BJ (cell line): ENCODE results near the gene EPHA4. TPM values are rescaled to one million over a fixed set of nuclear protein-coding genes. Genes with fewer than 3 reads are reported as not detected.
A peak's percentile ranks its signal among the peaks of the same experiment; 100 is the strongest.

Experiments used
- CTCF ChIA-PET: fragments of 350-600 bp; formaldehyde crosslinking; extraction: SDS; loops from one replicate; lab custom pipeline; 2021; ENCODE audit warnings: antibody characterized with exemption, inconsistent platforms; lab: Yijun Ruan, JAX
- POLR2A ChIA-PET: fragments of 300-600 bp; sonication (Branson Sonifier 250); formaldehyde crosslinking; extraction: SDS; loops from one replicate; lab custom pipeline; 2021; ENCODE audit warnings: antibody characterized with exemption; lab: Charles Lee
- DNase-seq: peaks from one replicate; pipeline ENCODE4 v3.0.0-alpha.2; 2011; ENCODE audit warnings: low read depth
- H3K27me3 ChIP-seq: 2 replicates; pipeline ENCODE4 v1.6.0; 2011; ENCODE audit warnings: low read length; ENCODE audit not compliant: control insufficient read depth, insufficient read depth
- H3K36me3 ChIP-seq: 2 replicates; pipeline ENCODE4 v1.5.1; 2011; ENCODE audit warnings: low read length; ENCODE audit not compliant: control insufficient read depth, insufficient read depth
- H3K4me3 ChIP-seq: 2 replicates; pipeline ENCODE4 v1.5.1; 2011; ENCODE audit warnings: low read depth, mild to moderate bottlenecking, control low read depth, low read length
- CTCF ChIP-seq: IDR thresholded peaks from 2 replicates; pipeline ENCODE4 v1.5.1; 2011; ENCODE audit warnings: low read depth, mild to moderate bottlenecking, control low read depth, inconsistent platforms, low read length, moderate library complexity; ENCODE audit not compliant: insufficient read depth
- polyA plus RNA-seq: library from polyadenylated mRNA; depleted of rRNA; stranded (reverse); fragments of >200 nt; gene quantifications from 2 replicates; pipeline ENCODE4 v1.2.3, GENCODE V29; 2011

Gene EPHA4
- polyA plus RNA-seq, 1 experiment: 63.2 TPM

DNA sequence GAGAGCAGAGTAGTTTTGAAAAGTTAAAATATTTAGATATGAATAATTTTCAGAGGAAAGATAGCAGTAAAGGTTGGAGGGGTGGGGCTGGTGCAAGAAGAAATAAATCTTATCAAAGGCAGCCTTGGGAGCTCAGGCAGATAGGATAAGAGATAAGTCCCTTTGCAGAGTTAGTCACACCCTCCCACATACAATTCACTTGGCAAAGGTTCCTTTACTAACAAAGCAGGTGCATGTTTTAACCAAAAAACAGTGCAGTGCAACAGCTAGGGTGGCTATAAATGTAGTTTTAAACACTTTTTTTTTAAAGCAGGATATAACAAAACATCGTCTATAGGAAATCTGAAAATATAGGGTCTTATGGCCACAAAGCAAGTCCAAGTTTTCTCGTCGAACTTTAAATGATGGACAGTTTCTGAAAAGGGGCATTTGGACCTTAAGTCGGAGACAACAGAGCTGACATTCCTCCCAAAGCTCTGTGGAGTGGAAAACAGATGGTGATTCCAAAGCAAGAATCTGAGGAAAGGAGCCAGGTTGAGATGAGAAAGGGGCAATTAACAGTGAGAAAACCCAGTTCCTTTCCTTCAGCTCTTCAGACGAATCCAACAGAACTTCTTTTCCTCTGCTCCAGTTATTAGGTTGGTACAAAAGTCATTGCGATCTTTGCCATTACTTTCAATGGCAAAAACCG lies 53.0 kb downstream of the EPHA4 start:
- ChIA-PET POLR2A (no interaction called here), CTCF (interaction anchor here (0.6 to 0.9 kb wide), 3 partner anchors 11 to 1645 kb away, joined by 3 to 4 read pairs (median 3); no protein-coding TSS in a partner anchor)

DNA sequence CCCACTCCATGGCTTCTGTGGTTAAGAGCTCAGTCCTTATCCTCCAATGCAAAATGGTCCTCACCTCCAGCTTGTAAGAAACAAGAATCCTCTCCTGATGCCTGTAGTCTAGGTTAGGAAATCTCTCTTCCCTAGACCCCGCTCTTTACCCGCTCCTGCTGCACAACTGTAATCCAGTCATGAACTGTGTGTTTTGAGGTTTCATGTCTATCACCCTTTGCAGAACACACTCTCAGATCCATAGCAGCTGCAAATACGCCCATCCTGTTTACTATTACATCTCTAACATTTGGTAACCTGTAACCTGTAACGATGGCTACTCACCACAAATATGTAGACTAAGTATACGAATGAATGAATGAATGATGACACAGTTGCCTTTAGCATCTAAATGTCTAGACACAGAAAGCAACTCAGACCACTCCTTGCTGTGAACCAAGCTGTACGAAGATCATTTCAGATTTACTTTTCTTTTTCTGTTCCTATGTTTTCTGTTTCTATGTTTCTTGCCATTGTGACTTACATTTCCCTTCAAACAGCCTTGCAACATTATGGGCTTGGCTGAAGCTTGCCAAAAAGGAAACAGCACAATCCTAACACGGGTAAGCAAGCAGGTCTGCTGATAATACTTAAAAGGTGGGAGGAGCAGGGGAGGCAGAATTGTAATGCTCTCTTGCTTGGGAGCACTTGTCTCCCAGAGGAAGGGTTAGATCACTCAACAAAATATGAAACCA lies 53.7 kb downstream of the EPHA4 start:
- Histone ChIP-seq H3K4me3 (no peak overlapping the region), H3K27me3 (no peaks in the 10 kb centered on the region), H3K36me3 (peaks cover 5% of the 10 kb centered on the region; the same call in 1 of the 2 replicates)
- TF ChIP-seq CTCF: no peak
- ChIA-PET CTCF (interaction anchor here (0.6 to 0.9 kb wide), 5 partner anchors 11 to 1646 kb away, joined by 3 to 4 read pairs (median 3); no protein-coding TSS in a partner anchor), POLR2A (no interaction called here)
- no peak for DNase-seq

More for the DNA sequence above, 53.0 kb downstream of the EPHA4 start:
- no peak for DNase-seq
- Histone ChIP-seq H3K27me3 (no peaks in the 10 kb centered on the region), H3K36me3 (peaks cover 5% of the 10 kb centered on the region; the same call in 1 of the 2 replicates), H3K4me3 (no peak overlapping the region)
- TF ChIP-seq CTCF: no peak

- peaks cover 5% of the 10 kb centered on the region; the same call in 1 of the 2 replicates for H3K36me3 ChIP-seq
- ChIA-PET POLR2A (no interaction called here), CTCF (interaction anchor here (0.7 to 0.9 kb wide), 2 partner anchors 23 to 28 kb away, joined by 3 read pairs; no protein-coding TSS in a partner anchor)
- DNase-seq: peak; percentile 78
- no peak overlapping the region for H3K4me3 ChIP-seq
- no peaks in the 10 kb centered on the region for H3K27me3 ChIP-seq
- no peak for TF ChIP-seq CTCF
These were observed 54.4 kb downstream of the EPHA4 start for GRCh38 chr2:221517696-221518151.

GRCh38 chr2:221517146-221517695 lies 54.9 kb downstream of the EPHA4 start:
- no peak for DNase-seq
- no peak overlapping the region for H3K4me3 ChIP-seq
- H3K36me3 ChIP-seq: peaks cover 4% of the 10 kb centered on the region; the same call in 1 of the 2 replicates
- POLR2A ChIA-PET: no interaction called here
- TF ChIP-seq CTCF: no peak
- CTCF ChIA-PET: interaction anchor here (0.7 kb wide), 1 partner anchor 28 kb away, joined by 3 read pairs; no protein-coding TSS in a partner anchor
- H3K27me3 ChIP-seq: no peaks in the 10 kb centered on the region

DNA sequence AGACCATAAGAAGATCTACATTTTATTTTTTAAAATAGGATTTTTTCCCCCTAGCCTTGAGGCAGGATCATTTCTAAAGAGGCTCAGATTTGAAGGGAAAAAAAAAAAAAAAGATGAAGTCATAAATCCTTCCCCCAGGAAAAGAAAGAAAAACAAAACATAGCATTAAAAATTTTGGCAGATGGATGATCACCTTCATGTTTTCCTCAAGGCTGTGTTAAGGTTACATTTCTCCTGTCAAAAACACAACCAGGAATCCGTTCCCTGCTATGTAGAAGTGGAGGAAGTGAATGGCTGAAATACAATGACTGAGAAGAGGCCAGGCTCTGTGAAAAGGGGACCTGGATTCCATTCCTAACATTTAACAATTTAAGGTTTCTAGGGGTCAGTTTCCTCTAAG lies 56.2 kb downstream of the EPHA4 start:
- no peak for DNase-seq
- no peak overlapping the region for H3K4me3 ChIP-seq
- TF ChIP-seq CTCF: no peak
- no peaks in the 10 kb centered on the region for H3K27me3 ChIP-seq
- H3K36me3 ChIP-seq: peaks cover 3% of the 10 kb centered on the region; the same call in 1 of the 2 replicates
- ChIA-PET CTCF (no interaction called here), POLR2A (no interaction called here)
